22Rv1 (cell line): ENCODE measurements around the gene MALRD1.

Source experiments
- H3K27ac ChIP-seq: fragments of 450-650 bp; 2 replicates; pipeline ENCODE4 v1.5.1; 2017
- CTCF ChIP-seq: fragments of 450-650 bp; IDR thresholded peaks from 2 replicates; pipeline ENCODE4 v1.5.1; 2017; ENCODE audit warnings: mild to moderate bottlenecking
- ZFX ChIP-seq: fragments of 450-650 bp; IDR thresholded peaks from 2 replicates; pipeline ENCODE4 v1.6.1; 2017; ENCODE audit warnings: antibody characterized with exemption, borderline replicate concordance

Gene MALRD1

GRCh38 chr10:19325581-19325980, 277.0 kb downstream of the MALRD1 start:
- TF ChIP-seq CTCF = no peak
- TF ChIP-seq ZFX = no peak
- no peak overlapping the region for H3K27ac ChIP-seq

DNA sequence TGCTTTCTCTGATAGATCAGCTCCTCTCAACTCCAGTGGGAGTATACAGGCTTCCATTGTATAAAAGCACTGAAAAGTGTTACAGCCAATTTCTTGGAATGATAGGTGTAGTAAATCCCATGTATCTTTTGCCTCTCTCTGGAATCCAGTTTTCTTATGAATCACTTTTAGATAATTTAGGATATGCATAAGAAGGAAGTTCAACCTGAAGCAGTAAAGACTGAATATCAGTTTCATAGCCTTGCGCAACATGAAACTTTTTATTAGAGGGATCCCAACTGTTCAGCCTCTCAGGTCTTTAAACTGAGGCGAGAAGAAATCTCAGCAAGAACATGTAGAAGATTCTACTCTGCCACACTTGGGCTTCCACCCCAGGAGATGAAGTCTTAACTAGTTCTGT, 280.0 kb downstream of the MALRD1 start:
- no peak for TF ChIP-seq ZFX
- no peak for TF ChIP-seq CTCF
- H3K27ac ChIP-seq = no peak overlapping the region

- H3K27ac ChIP-seq = no peak overlapping the region
- TF ChIP-seq ZFX = no peak
- TF ChIP-seq CTCF = no peak
Observed at GRCh38 chr10:19329475-19329874, 280.9 kb downstream of the MALRD1 start.

GRCh38 chr10:19332304-19332703, 283.7 kb downstream of the MALRD1 start:
- TF ChIP-seq CTCF (no peak), ZFX (no peak)

DNA sequence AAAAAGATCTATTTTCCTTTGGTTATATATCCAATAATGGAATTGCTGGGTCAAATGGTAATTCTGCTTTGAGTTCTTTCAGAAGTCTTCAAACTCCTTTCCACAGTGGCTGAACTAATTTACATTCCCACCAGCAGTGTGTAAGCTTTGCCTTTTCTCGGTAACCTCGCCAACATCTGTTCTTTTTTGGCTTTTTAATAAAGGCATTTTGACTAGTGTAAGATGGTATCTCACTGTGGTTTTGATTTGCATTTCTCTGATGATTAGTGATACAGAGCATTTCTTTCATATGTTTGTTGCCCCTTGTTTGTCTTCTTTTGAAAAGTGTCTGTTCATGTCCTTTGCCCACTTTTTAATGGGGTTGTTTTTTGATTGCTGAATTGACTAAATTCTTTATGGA, 285.0 kb downstream of the MALRD1 start:
- H3K27ac ChIP-seq = no peak overlapping the region
- TF ChIP-seq ZFX = no peak

More at GRCh38 chr10:19332304-19332703, 283.7 kb downstream of the MALRD1 start:
- H3K27ac ChIP-seq = no peak overlapping the region

DNA sequence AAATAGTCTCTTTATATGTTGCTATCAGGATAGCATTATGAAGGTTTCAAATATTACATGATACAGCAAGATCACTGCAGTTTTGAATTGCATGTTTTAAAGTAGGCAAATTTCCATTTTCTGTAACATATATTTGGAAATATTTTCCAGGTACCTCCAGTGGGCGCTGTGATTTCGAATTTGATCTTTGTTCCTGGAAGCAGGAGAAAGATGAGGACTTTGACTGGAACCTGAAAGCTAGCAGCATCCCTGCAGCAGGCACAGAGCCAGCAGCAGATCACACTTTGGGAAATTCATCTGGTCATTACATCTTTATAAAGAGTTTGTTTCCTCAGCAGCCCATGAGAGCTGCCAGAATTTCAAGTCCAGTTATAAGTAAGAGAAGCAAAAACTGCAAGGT, 299.0 kb downstream of the MALRD1 start:
- TF ChIP-seq CTCF (peak; percentile 67), ZFX (no peak)
- H3K27ac ChIP-seq = no peak overlapping the region

DNA sequence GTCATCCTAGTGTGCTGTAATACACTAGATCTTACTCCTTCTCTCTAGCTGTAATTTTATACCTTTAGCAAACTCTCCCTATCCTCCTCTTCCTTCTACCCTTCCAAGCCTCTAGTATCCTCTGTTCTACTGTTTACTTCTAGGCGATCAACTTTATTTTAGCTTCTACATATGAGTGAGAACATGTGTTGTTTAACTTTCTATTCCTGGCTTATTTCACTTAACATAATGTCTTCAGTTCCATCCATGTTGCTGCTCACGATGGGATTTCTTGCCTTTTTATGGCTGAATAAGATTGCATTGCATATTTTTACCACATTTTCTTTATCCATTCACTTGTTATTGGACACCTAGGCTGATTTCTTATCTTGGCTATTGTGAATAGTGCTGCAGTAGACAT, 318.6 kb downstream of the MALRD1 start:
- H3K27ac ChIP-seq = no peak overlapping the region
- TF ChIP-seq ZFX (no peak), CTCF (no peak)

DNA sequence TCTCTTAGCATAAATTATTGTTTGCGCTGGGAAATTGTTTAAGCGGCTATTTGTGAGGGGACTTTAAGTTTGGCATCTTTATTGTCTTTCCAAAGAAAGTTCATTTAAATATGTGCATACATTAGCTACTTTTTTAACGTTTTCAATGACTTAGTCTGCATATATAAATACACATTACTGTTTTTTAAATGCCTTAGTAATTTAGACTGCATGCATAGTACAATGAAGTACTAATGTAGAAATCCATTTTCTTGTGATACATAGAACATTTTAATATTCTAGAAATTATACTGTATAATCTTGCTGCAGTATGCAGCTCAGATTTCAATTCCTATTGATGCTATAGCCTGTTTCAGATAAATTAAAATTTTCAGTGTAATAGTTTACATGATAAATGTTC, 325.4 kb downstream of the MALRD1 start:
- no peak overlapping the region for H3K27ac ChIP-seq
- TF ChIP-seq CTCF (no peak), ZFX (no peak)
